ENCODE results near the gene ADAMTSL4. TPM values are rescaled to one million over a fixed set of nuclear protein-coding genes. Genes with fewer than 3 reads are reported as not detected.

Gene ADAMTSL4
- total RNA-seq, 1 donor from 2014 or later, result 2.3 TPM

- Mint-ChIP-seq H3K27ac (ENCODE audit: unreplicated experiment) (no peak overlapping the region), H3K27me3 (ENCODE audit: unreplicated experiment) (no peaks in the 10 kb centered on the region), H3K4me1 (ENCODE audit: unreplicated experiment) (peaks cover 29% of the 10 kb centered on the region), H3K9me3 (ENCODE audit: unreplicated experiment) (no peaks in the 10 kb centered on the region), H3K36me3 (ENCODE audit: unreplicated experiment) (no peaks in the 10 kb centered on the region), H3K4me3 (ENCODE audit: unreplicated experiment) (peak overlapping the region; percentile 72)
- no peak for DNase-seq (ENCODE audit: extremely low spot score, unreplicated experiment)
- TF ChIP-seq CTCF (IDR thresholded peaks at IDR 0.05), result no peak
Measured at GRCh38 chr1:150549496-150550221, 451 bp downstream of the ADAMTSL4 start.

- Mint-ChIP-seq H3K9me3 (ENCODE audit: unreplicated experiment) (no peaks in the 10 kb centered on the region), H3K27me3 (ENCODE audit: unreplicated experiment) (no peaks in the 10 kb centered on the region), H3K36me3 (ENCODE audit: unreplicated experiment) (no peaks in the 10 kb centered on the region), H3K4me3 (ENCODE audit: unreplicated experiment) (peak overlapping the region; percentile 6), H3K27ac (ENCODE audit: unreplicated experiment) (peak overlapping the region; percentile 50), H3K4me1 (ENCODE audit: unreplicated experiment) (peaks cover 29% of the 10 kb centered on the region)
- TF ChIP-seq CTCF (IDR thresholded peaks at IDR 0.05), result no peak
- no peak for DNase-seq (ENCODE audit: extremely low spot score, unreplicated experiment)
Measured at GRCh38 chr1:150550222-150551050, 1.2 kb downstream of the ADAMTSL4 start.

GRCh38 chr1:150551051-150551783 is 2.0 kb downstream of the ADAMTSL4 start:
- peak overlapping the region; percentile 50 for H3K27ac Mint-ChIP-seq (ENCODE audit: unreplicated experiment)
- H3K27me3 Mint-ChIP-seq (ENCODE audit: unreplicated experiment), result no peaks in the 10 kb centered on the region
- peaks cover 29% of the 10 kb centered on the region for H3K4me1 Mint-ChIP-seq (ENCODE audit: unreplicated experiment)
- TF ChIP-seq CTCF (IDR thresholded peaks at IDR 0.05), result no peak
- no peak overlapping the region for H3K4me3 Mint-ChIP-seq (ENCODE audit: unreplicated experiment)
- peaks cover 2% of the 10 kb centered on the region for H3K36me3 Mint-ChIP-seq (ENCODE audit: unreplicated experiment)
- H3K9me3 Mint-ChIP-seq (ENCODE audit: unreplicated experiment), result no peaks in the 10 kb centered on the region
- DNase-seq (ENCODE audit: extremely low spot score, unreplicated experiment), result no peak

- Mint-ChIP-seq H3K4me1 (ENCODE audit: unreplicated experiment) (peaks cover 29% of the 10 kb centered on the region), H3K27me3 (ENCODE audit: unreplicated experiment) (no peaks in the 10 kb centered on the region), H3K27ac (ENCODE audit: unreplicated experiment) (no peak overlapping the region), H3K4me3 (ENCODE audit: unreplicated experiment) (no peak overlapping the region), H3K36me3 (ENCODE audit: unreplicated experiment) (peaks cover 2% of the 10 kb centered on the region), H3K9me3 (ENCODE audit: unreplicated experiment) (no peaks in the 10 kb centered on the region)
- no peak for TF ChIP-seq CTCF (IDR thresholded peaks at IDR 0.05)
- DNase-seq (ENCODE audit: extremely low spot score, unreplicated experiment), result no peak
Measured at GRCh38 chr1:150551784-150552127, 2.5 kb downstream of the ADAMTSL4 start.

All from osteocyte (in vitro differentiated cells).